ENCODE data around the gene OLAH.
"Not testable (repeated sequence)": the region's sequence is repeated elsewhere in the genome, so short reads cannot be mapped to it uniquely, and the experiment has no call there.

The OLAH gene

GRCh38 chr10:15043674-15044073, at the start of gene OLAH:
Gene OLAH (plus strand): TSS chr10:15043943. CDS start chr10:15047289, 3,346 bp downstream.
- Mint-ChIP-seq H3K36me3 (ENCODE audit: low read depth) (no peaks in the 10 kb centered on the region), H3K4me3 (no peak within 1 kb of the TSS), H3K9me3 (no peaks in the 10 kb centered on the region), H3K27ac (peak within 1 kb of the TSS in 1 of 3 experiments; percentile 2), H3K27me3 (ENCODE audit: low read depth) (peaks cover 3% of the 10 kb centered on the region), H3K4me1 (peaks cover 8% of the 10 kb centered on the region)
- no peak for TF ChIP-seq CTCF (IDR thresholded peaks at IDR 0.05; ENCODE audit: unreplicated experiment in 3 of 3)

- Mint-ChIP-seq H3K4me3 (no peak overlapping the region), H3K27me3 (ENCODE audit: low read depth) (peaks cover 5% of the 10 kb centered on the region), H3K36me3 (ENCODE audit: low read depth) (no peaks in the 10 kb centered on the region), H3K9me3 (peaks cover 17% of the 10 kb centered on the region), H3K27ac (no peak overlapping the region), H3K4me1 (no peaks in the 10 kb centered on the region)
- TF ChIP-seq CTCF (IDR thresholded peaks at IDR 0.05; ENCODE audit: unreplicated experiment in 3 of 3): no peak
Observed at GRCh38 chr10:14995964-14996565, 47.7 kb upstream of the OLAH start.

- H3K9me3 Mint-ChIP-seq; H3K4me1 Mint-ChIP-seq; H3K27ac Mint-ChIP-seq; H3K36me3 Mint-ChIP-seq (ENCODE audit: low read depth); H3K4me3 Mint-ChIP-seq: not testable (repeated sequence)
- H3K27me3 Mint-ChIP-seq (ENCODE audit: low read depth): peaks cover 10% of the 10 kb centered on the region
Observed at GRCh38 chr10:15013530-15013929, 30.2 kb upstream of the OLAH start.

- no peaks in the 10 kb centered on the region for H3K4me1 Mint-ChIP-seq
- no peaks in the 10 kb centered on the region for H3K9me3 Mint-ChIP-seq
- H3K4me3 Mint-ChIP-seq: no peak overlapping the region
- peaks cover 10% of the 10 kb centered on the region for H3K27me3 Mint-ChIP-seq (ENCODE audit: low read depth)
- H3K27ac Mint-ChIP-seq: no peak overlapping the region
- no peaks in the 10 kb centered on the region for H3K36me3 Mint-ChIP-seq (ENCODE audit: low read depth)
- TF ChIP-seq CTCF (IDR thresholded peaks at IDR 0.05; ENCODE audit: unreplicated experiment in 3 of 3): no peak
Observed at GRCh38 chr10:15015451-15015850, 28.3 kb upstream of the OLAH start.

- H3K27me3 Mint-ChIP-seq (ENCODE audit: low read depth); H3K4me1 Mint-ChIP-seq; H3K4me3 Mint-ChIP-seq; H3K27ac Mint-ChIP-seq; H3K9me3 Mint-ChIP-seq; H3K36me3 Mint-ChIP-seq (ENCODE audit: low read depth): not testable (repeated sequence)
Observed at GRCh38 chr10:15020966-15021365, 22.8 kb upstream of the OLAH start.

GRCh38 chr10:15023079-15023478, 20.7 kb upstream of the OLAH start:
- not testable (repeated sequence) for H3K9me3 Mint-ChIP-seq; H3K4me3 Mint-ChIP-seq; H3K4me1 Mint-ChIP-seq; H3K27me3 Mint-ChIP-seq (ENCODE audit: low read depth); H3K36me3 Mint-ChIP-seq (ENCODE audit: low read depth); H3K27ac Mint-ChIP-seq

GRCh38 chr10:15024017-15025004, 19.4 kb upstream of the OLAH start:
- not testable (repeated sequence) for H3K4me3 Mint-ChIP-seq; H3K27me3 Mint-ChIP-seq (ENCODE audit: low read depth); H3K36me3 Mint-ChIP-seq (ENCODE audit: low read depth); H3K9me3 Mint-ChIP-seq; H3K4me1 Mint-ChIP-seq; H3K27ac Mint-ChIP-seq

GRCh38 chr10:15025040-15025439, 18.7 kb upstream of the OLAH start:
- not testable (repeated sequence) for H3K4me1 Mint-ChIP-seq; H3K4me3 Mint-ChIP-seq; H3K27ac Mint-ChIP-seq; H3K9me3 Mint-ChIP-seq; H3K27me3 Mint-ChIP-seq (ENCODE audit: low read depth); H3K36me3 Mint-ChIP-seq (ENCODE audit: low read depth)
